ENCODE results near the gene SH2D3A. TPM values are rescaled to one million over a fixed set of nuclear protein-coding genes. Genes with fewer than 3 reads are reported as not detected.

Gene SH2D3A
- total RNA-seq, 1 experiment from 2014 or later: 75.7 TPM

DNA sequence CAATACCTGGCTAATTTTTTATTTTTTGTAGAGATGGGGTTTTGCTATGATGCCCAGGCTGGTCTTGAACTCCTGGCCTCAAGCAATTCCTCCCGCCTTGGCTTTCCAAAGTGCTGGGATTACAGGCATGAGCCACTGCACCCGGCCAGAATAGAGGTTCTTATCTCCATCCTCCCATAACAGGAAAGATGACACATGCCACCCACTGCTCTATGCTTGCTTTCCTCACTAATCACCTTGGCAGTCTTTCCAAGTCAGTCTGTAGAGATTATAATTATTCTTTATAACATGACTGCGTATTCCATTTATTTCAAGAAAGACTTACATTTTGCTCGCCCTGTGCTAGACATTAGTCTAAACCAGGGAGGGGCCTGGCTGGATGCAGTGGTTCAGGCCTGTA lies 12.0 kb upstream of the SH2D3A start:
- ChIA-PET CTCF (interaction anchor here (1.2 kb wide), 1 partner anchor 83 kb away, joined by 3 read pairs; no protein-coding TSS in a partner anchor), RAD21 (ENCODE audit: low non-redundant PET in 1 of 2, low total read pairs in 2 of 2, uncharacterized antibody in 2 of 2, unreplicated experiment in 2 of 2) (no interaction called here), POLR2A (no interaction called here)
- Histone ChIP-seq H3K4me3 (replicated peaks in 1 of 2; ENCODE audit: low read depth in 1 of 2, low read length in 2 of 2) (no peak overlapping the region), H2AFZ (ENCODE audit: low read depth, low read length, poor library complexity, severe bottlenecking) (no peak overlapping the region), H4K20me1 (ENCODE audit: insufficient read depth) (no peaks in the 10 kb centered on the region), H3K4me2 (ENCODE audit: low read length) (no peak overlapping the region), H3K9me3 (ENCODE audit: control insufficient read depth in 1 of 2, insufficient read depth in 1 of 2, low read depth in 1 of 2, low read length in 2 of 2) (no peaks in the 10 kb centered on the region), H3K9me2 (ENCODE audit: insufficient read depth) (no peaks in the 10 kb centered on the region), H3K9ac (ENCODE audit: low read length) (no peak overlapping the region), H3K27ac (ENCODE audit: low read depth, low read length) (no peak overlapping the region), H3K79me2 (ENCODE audit: insufficient read depth, low read length) (no peaks in the 10 kb centered on the region), H3K27me3 (ENCODE audit: insufficient read depth, low read length) (no peaks in the 10 kb centered on the region), H3K4me1 (ENCODE audit: control insufficient read depth in 1 of 2, insufficient read depth in 2 of 2, low read length in 2 of 2) (no peaks in the 10 kb centered on the region; a peak in 1 of 4 replicates), H3K36me3 (ENCODE audit: control insufficient read depth in 1 of 2, insufficient read depth in 2 of 2, low read length in 2 of 2) (no peaks in the 10 kb centered on the region)
- DNase-seq (ENCODE audit: low read depth, low spot score) (no peak), ATAC-seq (no peak)
- BruUV-seq (replicated peaks): no TSS peak
- intact Hi-C loops (cut with micrococcal nuclease): no loop called here
- no peak for TF ChIP-seq TCF7L2 (IDR thresholded peaks at IDR 0.05; ENCODE audit: borderline replicate concordance, extremely low read depth, insufficient read depth, insufficient read length)
- TF ChIP-seq SP1 (IDR thresholded peaks at IDR 0.05; ENCODE audit: low read depth): no peak
- TF ChIP-seq CBX3 (IDR thresholded peaks at IDR 0.05; ENCODE audit: low read depth): no peak
- no peak for TF ChIP-seq SRF (IDR thresholded peaks at IDR 0.05; ENCODE audit: low read depth)
- no peak for TF ChIP-seq YY1 (IDR thresholded peaks at IDR 0.05; ENCODE audit: extremely low read depth, insufficient replicate concordance, low read depth, low read length)
- TF ChIP-seq, protein P1, sequence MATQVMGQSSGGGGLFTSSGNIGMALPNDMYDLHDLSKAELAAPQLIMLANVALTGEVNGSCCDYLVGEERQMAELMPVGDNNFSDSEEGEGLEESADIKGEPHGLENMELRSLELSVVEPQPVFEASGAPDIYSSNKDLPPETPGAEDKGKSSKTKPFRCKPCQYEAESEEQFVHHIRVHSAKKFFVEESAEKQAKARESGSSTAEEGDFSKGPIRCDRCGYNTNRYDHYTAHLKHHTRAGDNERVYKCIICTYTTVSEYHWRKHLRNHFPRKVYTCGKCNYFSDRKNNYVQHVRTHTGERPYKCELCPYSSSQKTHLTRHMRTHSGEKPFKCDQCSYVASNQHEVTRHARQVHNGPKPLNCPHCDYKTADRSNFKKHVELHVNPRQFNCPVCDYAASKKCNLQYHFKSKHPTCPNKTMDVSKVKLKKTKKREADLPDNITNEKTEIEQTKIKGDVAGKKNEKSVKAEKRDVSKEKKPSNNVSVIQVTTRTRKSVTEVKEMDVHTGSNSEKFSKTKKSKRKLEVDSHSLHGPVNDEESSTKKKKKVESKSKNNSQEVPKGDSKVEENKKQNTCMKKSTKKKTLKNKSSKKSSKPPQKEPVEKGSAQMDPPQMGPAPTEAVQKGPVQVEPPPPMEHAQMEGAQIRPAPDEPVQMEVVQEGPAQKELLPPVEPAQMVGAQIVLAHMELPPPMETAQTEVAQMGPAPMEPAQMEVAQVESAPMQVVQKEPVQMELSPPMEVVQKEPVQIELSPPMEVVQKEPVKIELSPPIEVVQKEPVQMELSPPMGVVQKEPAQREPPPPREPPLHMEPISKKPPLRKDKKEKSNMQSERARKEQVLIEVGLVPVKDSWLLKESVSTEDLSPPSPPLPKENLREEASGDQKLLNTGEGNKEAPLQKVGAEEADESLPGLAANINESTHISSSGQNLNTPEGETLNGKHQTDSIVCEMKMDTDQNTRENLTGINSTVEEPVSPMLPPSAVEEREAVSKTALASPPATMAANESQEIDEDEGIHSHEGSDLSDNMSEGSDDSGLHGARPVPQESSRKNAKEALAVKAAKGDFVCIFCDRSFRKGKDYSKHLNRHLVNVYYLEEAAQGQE (IDR thresholded peaks at IDR 0.05; ENCODE audit: low read depth): no peak
- TF ChIP-seq, protein P2, sequence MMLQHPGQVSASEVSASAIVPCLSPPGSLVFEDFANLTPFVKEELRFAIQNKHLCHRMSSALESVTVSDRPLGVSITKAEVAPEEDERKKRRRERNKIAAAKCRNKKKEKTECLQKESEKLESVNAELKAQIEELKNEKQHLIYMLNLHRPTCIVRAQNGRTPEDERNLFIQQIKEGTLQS (IDR thresholded peaks at IDR 0.05): no peak

All from HCT116 (cell line).